ENCODE data around the gene NXPH4. TPM values are rescaled to one million over a fixed set of nuclear protein-coding genes. Genes with fewer than 3 reads are reported as not detected.

Gene NXPH4
- total RNA-seq, 1 experiment from 2014 or later = 2.2 TPM

DNA sequence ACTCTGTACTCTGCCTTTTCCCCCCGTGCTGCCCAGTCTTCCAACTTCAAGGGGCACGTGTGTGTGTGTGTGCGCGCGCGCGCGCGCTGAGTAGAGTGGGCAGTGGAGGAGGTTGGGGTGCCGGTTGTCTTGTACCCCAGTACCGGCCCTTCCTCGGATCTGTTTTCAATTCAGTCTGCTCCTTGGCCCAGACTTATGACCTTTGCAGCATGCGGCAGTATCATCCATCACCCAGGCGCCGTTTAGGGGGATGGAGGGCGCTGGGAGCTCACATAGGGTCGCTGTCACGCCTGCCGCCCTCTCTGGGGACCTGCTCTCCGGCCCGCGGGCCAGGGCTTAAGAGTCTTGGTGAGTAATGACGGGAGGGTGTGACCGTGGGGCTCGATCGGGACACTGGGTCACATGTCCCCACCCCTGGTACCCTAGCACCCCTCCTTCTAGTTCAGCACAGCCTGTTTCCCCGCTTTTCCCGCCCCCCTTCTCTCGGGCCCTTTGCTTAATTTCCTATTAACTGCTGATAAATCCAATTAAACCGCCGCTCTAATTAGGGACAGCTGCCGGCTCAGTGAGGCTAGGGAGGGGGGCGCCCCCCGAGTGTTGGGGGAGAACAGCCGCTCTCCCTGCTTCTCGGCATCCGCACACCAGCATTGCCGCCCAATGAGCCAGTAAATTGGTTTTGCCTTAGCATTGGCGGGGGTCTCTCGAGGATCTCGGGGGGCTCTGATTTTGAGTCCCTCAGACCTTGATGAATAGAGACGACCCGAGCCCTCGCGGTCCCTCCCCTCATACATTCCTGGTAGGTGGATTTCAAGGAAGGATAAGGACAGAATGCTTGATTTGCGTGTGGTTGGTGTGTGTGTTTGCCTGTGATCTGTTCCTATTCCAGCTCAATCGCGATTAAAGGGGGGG lies 25.1 kb downstream of the NXPH4 start:
- Histone ChIP-seq H3K36me3 (replicated peaks; ENCODE audit: control insufficient read depth, insufficient read depth, low read length) (no peaks in the 10 kb centered on the region), H3K4me3 (ENCODE audit: insufficient read depth, low read depth, low read length) (no peak overlapping the region; the same call in 1 of the 2 replicates), H3K27me3 (ENCODE audit: control insufficient read depth, insufficient read depth, low read length) (peaks cover 67% of the 10 kb centered on the region)
- DNase-seq = peak; percentile 70

DNA sequence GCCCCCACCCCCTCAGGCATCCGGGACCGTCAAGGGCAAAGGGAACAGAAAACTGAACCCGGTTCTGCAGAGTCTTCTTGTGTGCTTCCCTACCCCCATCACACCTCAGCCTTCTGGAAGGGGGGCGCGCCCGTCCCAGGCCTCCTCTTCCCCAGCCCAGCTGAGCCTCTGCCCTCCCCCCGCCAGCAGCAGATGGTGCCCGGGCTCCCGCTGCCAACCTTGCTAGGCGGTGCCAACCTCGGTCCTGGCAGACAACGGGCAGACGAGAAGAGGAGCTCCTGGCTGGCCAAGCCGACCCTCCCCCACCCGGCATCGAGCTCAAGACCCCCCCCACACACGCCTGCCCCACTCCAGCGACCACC lies 25.7 kb downstream of the NXPH4 start:
- no peak for DNase-seq
- no peaks in the 10 kb centered on the region for H3K36me3 ChIP-seq (replicated peaks; ENCODE audit: control insufficient read depth, insufficient read depth, low read length)
- peaks cover 60% of the 10 kb centered on the region for H3K27me3 ChIP-seq (ENCODE audit: control insufficient read depth, insufficient read depth, low read length)
- peak overlapping the region; percentile 54 for H3K4me3 ChIP-seq (ENCODE audit: insufficient read depth, low read depth, low read length)

DNA sequence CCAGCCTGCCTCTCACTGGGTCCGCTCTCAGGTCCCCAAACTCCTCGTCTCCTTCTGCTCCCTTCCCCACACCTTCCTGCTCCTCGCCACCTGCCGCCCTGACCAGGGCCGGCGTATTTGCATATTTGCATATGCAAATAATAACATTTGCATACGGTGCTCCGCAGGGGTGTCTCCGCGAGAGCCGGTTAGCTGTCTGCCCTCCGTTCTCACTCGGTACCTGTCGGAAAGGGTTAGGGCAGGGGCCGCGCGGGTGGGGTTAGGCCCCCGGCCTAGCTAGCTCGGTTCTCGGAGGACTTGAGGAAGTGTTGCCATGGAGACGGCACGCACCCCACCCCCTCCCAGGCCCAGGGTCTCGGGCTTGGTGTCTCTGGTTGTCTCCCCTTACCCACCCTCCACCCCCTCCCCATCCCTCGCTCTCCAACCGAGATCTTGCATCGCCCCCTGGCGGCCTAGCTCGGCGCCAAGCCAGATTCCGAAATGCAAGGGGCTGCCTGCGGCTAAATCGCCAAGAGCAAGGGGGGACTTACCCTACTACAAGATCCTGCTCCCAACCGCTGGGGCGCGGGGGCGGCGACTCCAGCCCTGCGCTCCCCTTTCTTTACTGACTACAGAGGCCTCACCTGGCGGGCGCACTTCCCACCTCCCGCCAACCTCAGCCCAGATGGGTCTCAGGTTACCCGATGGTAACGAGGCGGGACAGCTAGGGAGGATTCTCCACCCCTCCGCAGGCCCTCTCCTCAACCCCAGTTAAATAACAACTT lies 26.3 kb downstream of the NXPH4 start:
- DNase-seq = peak; percentile 97
- Histone ChIP-seq H3K4me3 (ENCODE audit: insufficient read depth, low read depth, low read length) (peak overlapping the region; percentile 54), H3K27me3 (ENCODE audit: control insufficient read depth, insufficient read depth, low read length) (peaks cover 55% of the 10 kb centered on the region), H3K36me3 (replicated peaks; ENCODE audit: control insufficient read depth, insufficient read depth, low read length) (no peaks in the 10 kb centered on the region)

DNA sequence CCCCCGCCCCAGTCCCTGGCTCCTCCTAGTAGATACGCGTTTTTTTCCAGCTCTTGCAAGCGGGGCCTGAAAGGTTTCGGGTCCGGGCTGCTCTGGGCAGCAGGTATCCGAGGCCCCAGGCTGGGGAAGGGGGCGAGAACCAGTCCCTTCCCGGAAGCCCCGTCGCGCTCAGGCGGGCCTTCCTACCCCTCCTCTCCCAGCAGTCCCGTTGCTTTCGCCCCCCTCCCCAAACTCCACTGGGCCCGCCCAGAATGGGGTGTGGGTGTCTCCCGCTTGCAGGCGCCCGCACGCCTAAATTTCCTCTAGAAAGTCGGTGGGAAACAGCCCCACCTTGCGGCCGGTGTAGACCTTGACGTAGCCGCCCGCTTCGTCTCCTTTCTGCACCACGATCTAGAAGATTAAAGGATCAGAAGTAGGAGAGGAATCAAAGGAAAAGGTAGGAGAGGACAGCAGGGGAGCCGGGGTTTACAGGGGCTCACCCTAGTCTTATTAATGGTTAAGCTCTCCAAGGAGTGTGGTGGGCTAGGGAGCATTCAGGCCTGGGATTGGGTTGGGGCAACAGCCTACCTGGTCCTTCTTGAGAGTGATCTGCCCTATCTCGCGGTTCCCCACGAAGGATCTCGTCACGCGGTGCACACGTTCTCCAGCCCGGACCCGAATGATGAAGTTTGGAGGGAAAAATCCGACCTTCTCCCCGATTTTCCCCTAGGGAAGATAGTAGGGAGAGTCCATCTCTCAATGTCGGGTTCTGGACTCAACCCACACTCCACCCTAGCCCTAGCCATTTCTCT lies 27.1 kb downstream of the NXPH4 start:
- DNase-seq = peak; percentile 94
- H3K4me3 ChIP-seq (ENCODE audit: insufficient read depth, low read depth, low read length) = peak overlapping the region; percentile 54
- H3K36me3 ChIP-seq (replicated peaks; ENCODE audit: control insufficient read depth, insufficient read depth, low read length) = no peaks in the 10 kb centered on the region
- peaks cover 46% of the 10 kb centered on the region for H3K27me3 ChIP-seq (ENCODE audit: control insufficient read depth, insufficient read depth, low read length)

DNA sequence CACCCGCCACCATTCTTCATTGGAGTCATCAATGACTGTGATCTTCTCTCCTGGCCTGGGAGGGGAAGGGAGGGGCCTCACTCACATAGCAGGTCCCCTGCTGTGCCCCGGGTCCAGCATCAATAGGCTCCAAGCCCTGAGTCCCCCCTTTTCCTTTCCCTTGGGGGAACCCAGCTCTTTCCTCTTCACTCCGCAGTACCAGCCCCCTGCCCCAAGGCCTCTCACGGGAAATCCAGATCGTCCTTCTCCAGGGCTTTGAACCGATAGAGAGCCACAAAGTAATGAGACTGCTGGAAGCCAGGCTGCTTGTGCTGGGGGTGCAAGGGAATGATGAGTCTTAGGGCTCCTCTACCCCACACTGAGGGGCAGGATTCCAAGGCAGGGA lies 27.7 kb downstream of the NXPH4 start:
- Histone ChIP-seq H3K36me3 (replicated peaks; ENCODE audit: control insufficient read depth, insufficient read depth, low read length) (no peaks in the 10 kb centered on the region), H3K4me3 (ENCODE audit: insufficient read depth, low read depth, low read length) (no peak overlapping the region), H3K27me3 (ENCODE audit: control insufficient read depth, insufficient read depth, low read length) (peaks cover 42% of the 10 kb centered on the region)
- peak; percentile 56 for DNase-seq

DNA sequence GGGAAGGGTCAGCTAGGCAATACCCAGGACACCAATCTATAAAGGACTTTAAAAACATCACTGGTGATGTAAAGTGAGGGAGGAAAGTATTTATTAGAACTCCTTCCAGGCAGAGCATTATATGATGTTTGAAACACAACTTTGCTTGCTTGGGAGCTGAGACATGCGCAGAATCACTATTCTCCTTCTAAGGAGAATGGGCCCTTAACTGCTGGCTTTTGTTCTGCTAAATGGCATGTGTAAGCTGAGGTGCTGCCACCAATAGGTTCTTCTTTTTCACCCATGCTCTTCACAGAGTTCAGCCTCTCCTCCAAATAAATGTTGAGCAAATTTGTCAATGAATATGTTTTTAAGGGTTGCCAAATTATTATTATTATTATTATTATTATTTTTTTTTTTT lies 30.4 kb downstream of the NXPH4 start:
- no peaks in the 10 kb centered on the region for H3K36me3 ChIP-seq (replicated peaks; ENCODE audit: control insufficient read depth, insufficient read depth, low read length)
- no peak overlapping the region for H3K4me3 ChIP-seq (ENCODE audit: insufficient read depth, low read depth, low read length)
- peak; percentile 66 for DNase-seq
- peaks cover 14% of the 10 kb centered on the region for H3K27me3 ChIP-seq (ENCODE audit: control insufficient read depth, insufficient read depth, low read length)

DNA sequence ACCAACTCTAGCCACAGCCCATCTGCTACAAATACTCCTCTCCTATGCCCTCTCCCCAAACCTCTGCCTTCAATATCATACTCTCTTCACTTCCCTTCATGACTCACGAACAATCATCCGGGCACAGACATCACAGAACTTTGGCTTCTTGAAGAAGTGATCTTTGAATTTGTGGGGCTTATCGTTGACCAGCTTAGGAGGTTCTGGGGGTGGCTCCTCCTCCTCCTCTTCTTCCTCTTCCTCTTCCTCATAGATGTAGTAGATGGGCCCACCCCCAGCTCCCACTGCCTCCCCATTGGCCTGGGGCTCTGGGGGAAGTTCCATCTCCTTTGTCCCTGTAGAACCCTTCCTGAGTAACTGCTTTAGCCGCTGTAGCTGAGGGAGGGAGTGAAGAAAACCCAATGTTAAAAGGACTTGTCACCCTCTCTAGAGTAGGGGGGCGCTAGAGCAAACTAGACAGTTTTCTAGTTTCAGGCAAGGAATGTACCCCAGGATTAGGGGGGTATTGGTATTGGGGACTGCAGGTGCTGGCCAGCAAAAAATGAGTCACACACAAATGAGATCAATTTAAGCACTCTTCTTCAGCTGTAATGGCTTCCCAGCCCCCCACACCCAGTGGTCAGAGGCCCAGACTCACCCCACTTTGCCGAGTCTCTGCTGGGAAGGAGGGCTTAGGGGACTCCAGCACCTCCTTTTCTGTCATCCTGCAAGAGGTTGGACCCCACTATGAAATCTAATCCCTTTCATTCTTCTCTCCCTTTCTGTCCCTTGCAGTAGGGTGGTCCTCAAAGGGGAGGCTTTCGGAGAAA lies 32.5 kb downstream of the NXPH4 start:
- no peak overlapping the region for H3K4me3 ChIP-seq (ENCODE audit: insufficient read depth, low read depth, low read length)
- no peak for DNase-seq
- H3K27me3 ChIP-seq (ENCODE audit: control insufficient read depth, insufficient read depth, low read length) = peaks cover 3% of the 10 kb centered on the region
- no peaks in the 10 kb centered on the region for H3K36me3 ChIP-seq (replicated peaks; ENCODE audit: control insufficient read depth, insufficient read depth, low read length)

DNA sequence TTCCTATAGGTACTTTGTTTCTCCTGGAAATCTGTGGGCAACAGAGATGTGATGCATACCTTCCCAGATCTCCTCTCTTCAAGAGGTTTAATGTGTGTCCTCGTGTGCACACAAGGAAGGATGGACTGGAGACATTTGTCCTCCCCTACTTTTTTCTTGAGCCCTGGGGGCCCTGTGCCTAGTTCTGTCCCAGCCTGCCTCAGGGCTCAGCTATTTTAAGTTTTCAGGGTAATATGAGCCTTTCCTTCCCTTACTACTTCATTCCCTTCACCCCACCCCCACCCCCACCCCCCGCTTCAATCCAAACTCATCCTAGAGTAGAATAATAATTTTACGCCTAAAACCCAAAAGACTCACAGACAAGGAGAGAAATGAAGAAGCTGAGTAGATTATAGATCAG lies 33.9 kb downstream of the NXPH4 start:
- Histone ChIP-seq H3K36me3 (replicated peaks; ENCODE audit: control insufficient read depth, insufficient read depth, low read length) (peaks cover 1% of the 10 kb centered on the region; the same call in 1 of the 2 replicates), H3K4me3 (ENCODE audit: insufficient read depth, low read depth, low read length) (no peak overlapping the region), H3K27me3 (ENCODE audit: control insufficient read depth, insufficient read depth, low read length) (no peaks in the 10 kb centered on the region)
- no peak for DNase-seq

DNA sequence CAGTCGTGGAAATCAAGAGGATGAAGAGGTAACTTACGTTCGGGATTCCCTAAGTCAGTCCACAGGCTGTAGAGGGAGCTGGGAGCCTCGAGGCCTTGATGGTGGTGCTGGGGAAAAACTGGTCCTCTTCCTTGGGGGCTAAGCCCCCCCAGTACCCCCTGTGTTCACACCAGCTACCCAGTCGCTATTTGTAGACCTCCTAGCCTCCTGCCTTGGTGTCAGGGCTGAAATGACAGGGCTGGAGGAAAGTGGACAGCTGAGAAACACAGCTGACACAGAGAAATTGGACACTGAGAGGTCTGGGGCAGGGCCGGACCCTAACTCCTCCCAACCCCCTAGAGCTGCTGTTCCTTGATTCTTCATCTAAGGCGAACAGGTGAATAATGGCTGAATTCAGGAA lies 34.4 kb downstream of the NXPH4 start, which contains the start of gene STAC3:
Gene STAC3 (minus strand): TSS at position 232 of the 400 bp plus-strand sequence. CDS start 1,551 bp downstream, outside the sequence.
- no peaks in the 10 kb centered on the region for H3K27me3 ChIP-seq (ENCODE audit: control insufficient read depth, insufficient read depth, low read length)
- H3K4me3 ChIP-seq (ENCODE audit: insufficient read depth, low read depth, low read length) = no peak within 1 kb of the TSS
- no peak for DNase-seq
- H3K36me3 ChIP-seq (replicated peaks; ENCODE audit: control insufficient read depth, insufficient read depth, low read length) = peaks cover 3% of the 10 kb centered on the region; the same call in 1 of the 2 replicates

DNA sequence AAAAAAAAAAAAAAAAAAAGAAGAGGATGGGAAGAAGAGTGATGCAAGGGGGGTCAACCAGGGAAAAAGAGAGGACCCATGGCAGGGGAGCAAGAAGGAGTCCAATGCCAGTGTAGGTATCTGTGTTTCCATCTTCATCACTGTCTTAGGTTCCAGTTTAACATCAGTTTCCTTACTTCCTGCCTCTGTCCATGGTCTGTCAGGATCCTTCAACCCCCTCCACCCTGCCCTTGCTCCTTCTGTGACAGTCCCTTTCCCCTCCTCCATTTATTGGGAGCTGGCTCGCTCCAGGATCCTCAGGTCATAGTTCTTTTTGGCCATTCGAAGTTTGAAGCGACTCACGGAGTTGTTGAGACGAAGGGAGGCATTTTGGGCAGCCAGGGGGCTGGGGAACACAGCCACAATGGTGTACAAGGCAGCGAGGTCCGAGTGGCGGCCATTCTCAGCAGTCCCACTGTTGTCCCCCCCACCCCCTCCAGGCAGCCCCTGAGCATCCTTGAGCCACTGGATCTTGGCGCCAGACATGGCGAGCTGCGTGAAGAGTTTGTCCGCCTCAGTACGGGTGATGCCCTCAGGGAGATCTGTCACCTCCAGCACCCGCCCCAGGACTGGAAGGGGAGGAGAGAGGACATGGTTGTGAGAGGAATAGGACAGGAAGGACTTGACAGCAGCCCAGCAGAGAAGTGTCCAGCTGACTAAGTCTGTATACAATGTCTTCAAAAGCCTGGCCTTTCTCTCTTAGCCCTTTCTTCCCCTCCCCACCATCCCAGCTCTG lies 38.1 kb downstream of the NXPH4 start:
- Histone ChIP-seq H3K27me3 (ENCODE audit: control insufficient read depth, insufficient read depth, low read length) (no peaks in the 10 kb centered on the region), H3K4me3 (ENCODE audit: insufficient read depth, low read depth, low read length) (no peak overlapping the region), H3K36me3 (replicated peaks; ENCODE audit: control insufficient read depth, insufficient read depth, low read length) (peaks cover 9% of the 10 kb centered on the region)
- no peak for DNase-seq

DNA sequence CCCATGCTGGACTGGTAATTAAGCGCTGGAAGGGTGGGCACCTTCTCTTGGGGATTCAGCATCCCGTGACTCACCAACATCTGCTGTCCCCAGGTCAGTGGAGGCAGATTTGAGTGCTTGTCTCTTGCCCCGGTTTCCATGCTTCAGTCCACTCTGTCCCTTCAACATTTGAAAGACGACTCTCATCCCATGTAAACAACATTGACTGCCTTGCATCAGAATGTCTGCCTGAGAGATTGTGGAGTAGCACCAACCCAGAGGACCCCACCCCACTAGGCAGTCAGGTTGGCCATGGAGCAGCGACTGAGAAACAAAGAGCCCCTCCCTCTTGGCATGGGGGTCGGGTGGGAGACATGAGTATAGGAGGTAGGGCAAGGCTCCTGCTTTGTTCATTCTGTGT lies 39.3 kb downstream of the NXPH4 start:
- peaks cover 11% of the 10 kb centered on the region for H3K36me3 ChIP-seq (replicated peaks; ENCODE audit: control insufficient read depth, insufficient read depth, low read length)
- H3K4me3 ChIP-seq (ENCODE audit: insufficient read depth, low read depth, low read length) = no peak overlapping the region
- no peaks in the 10 kb centered on the region for H3K27me3 ChIP-seq (ENCODE audit: control insufficient read depth, insufficient read depth, low read length)
- no peak for DNase-seq

DNA sequence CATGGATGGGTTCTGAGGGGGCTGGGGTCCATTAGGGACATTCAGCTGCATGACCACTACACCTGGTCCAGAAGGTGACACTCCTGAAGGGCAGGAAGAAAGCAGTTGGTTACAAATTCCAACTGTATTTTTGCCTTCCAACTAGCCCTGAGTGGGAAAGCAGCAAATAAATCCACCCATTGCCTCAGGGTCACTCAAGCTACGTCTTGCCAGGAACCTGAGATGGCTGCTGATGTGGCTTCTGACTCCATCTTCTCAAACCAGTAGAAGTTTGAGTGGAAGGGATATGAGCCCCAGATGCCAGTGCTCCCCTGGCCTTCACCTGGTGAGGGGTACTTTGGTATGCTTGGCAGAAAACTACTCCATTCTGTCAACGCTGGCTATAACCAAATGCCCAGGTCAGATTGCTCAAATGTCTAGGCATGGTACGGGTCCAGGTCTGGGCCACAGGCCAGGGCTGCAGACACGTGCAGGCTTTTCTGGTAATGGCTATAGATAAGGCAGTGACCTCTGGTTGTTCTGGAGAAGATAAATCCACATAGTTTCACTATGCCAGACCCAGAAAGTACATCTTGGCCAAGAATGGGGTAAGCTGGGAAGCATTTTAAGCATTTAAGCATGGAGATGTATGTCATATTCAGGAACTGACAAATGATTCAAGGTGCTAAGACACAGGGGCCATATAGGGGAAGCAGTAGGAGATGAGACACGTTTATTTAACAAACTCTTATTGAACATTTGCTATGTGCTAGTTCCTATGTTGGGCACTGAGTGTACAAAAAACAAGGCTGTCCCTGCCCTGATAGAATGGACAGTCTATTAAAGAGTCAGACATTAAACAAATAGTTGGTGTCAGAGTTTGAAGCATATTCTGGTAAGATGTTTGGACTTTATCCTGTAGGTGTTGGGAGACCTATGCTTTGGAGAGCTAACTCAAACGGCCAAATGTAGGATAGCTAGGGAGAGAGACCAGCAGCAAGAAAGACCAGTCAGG lies 42.7 kb downstream of the NXPH4 start:
- H3K36me3 ChIP-seq (replicated peaks; ENCODE audit: control insufficient read depth, insufficient read depth, low read length) = peaks cover 12% of the 10 kb centered on the region
- DNase-seq = no peak
- H3K27me3 ChIP-seq (ENCODE audit: control insufficient read depth, insufficient read depth, low read length) = no peaks in the 10 kb centered on the region
- no peak overlapping the region for H3K4me3 ChIP-seq (ENCODE audit: insufficient read depth, low read depth, low read length)

Data from H7 (cell line).